KOPT-K1 (cell line): Measurements from ENCODE around the gene CEACAM1.
"Not testable (repeated sequence)": the region's sequence is repeated elsewhere in the genome, so short reads cannot be mapped to it uniquely, and the experiment has no call there.

Source experiments
- H3K27ac ChIP-seq: fragments of 200-600 bp; sonication (generic); 2 replicates; pipeline ENCODE4 v1.5.1; 2016; ENCODE audit warnings: antibody characterized with exemption, mild to moderate bottlenecking, low read depth, low read length; ENCODE audit not compliant: poor library complexity, severe bottlenecking
- H3K36me3 ChIP-seq: fragments of 200-600 bp; sonication (generic); 2 replicates; pipeline ENCODE4 v1.5.1; 2017; ENCODE audit warnings: antibody characterized with exemption, mild to moderate bottlenecking, low read length, moderate library complexity; ENCODE audit not compliant: insufficient read depth
- H3K9me3 ChIP-seq: fragments of 200-600 bp; sonication (generic); 2 replicates; pipeline ENCODE4 v1.5.1; 2017; ENCODE audit warnings: antibody characterized with exemption, low read length, mild to moderate bottlenecking; ENCODE audit not compliant: insufficient read depth, poor library complexity, severe bottlenecking

Gene CEACAM1

DNA sequence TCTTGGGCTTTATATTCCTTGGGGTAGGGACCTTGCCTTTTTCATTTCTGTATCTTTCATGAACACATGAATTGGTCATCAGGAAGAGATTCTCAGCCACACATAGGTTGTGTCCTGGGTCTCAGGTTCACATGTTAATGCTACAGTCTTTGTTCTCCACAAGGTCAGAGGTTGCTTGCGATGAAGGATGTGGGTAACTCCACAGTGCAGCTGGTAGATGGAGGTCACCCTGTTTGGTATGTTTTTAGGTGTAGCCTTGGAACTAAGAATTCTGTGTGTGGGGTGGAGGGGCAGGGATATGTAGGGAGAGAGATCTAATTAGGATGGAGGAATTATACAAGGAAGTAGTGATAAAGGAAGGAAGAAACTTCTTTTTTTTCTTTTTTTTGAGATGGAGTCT is 23.2 kb downstream of the CEACAM1 start:
- H3K36me3 ChIP-seq: no peaks in the 10 kb centered on the region

DNA sequence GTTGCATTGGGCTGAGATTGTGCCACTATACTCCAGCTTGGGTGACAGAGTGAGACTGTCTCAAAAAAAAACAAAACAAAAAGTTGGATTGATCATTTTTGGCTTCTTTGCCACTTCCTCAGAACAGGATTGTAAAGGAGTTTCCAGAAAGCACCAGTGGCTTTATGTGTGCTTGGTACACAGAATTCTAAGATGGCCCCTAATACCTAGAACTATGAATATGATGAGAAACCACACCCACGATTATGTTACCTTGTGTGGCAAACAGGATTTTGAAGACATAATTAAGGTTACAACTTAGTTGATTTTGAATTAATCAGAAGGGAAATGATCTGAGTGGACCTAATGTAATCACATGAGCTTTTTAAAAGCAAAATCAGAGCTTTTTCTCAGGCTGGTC is 26.5 kb downstream of the CEACAM1 start:
- Histone ChIP-seq H3K9me3 (no peaks in the 10 kb centered on the region), H3K36me3 (no peaks in the 10 kb centered on the region), H3K27ac (no peak overlapping the region)

More for the DNA sequence above, 23.2 kb downstream of the CEACAM1 start:
- Histone ChIP-seq H3K9me3 (no peaks in the 10 kb centered on the region), H3K27ac (no peak overlapping the region)

DNA sequence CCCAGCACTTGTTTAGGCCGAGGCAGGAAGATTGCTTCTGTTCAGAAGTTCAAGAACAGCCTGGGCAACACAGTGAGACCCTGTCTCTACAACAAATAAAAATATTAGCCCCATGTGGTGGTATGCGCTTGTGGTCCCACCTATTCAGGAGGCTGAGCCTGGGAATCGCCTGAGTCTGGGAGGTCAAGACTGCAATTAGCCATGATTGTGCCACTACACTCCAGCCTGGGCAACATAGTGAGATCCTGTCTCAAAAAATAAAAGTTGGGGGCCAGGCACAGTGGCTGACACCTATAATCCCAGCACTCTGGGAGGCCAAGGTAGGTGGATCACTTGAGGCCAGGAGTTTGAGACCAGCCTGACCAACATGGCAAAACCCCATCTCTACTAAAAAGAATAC is 27.0 kb downstream of the CEACAM1 start:
- not testable (repeated sequence) for H3K9me3 ChIP-seq

DNA sequence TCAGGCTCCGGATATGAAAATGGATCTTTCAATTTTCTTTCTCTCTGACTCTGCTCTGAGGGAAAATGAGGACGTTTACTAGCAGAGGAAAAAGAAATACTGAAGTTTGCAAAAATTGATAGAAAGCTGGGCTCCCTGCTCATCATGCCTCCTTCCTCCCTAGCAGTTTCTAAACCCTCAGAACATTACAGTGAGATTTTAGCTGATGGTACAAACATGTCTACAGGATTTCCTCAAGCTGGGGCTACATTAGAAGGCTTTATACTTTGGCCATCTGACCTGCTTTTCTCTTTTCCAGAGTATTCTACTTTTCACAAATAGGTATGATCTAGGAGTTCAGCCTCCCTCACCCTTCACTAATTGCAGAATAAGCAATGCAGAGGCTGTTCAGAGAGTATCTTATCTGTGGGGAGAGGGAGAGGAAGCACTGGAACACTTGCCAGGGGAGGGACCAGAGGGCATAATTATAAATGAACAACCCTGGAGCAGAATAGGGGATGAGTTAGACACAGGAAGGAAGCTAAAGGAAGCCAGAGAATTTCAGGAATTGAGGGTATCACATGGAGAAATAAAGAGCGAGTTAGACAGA is 30.0 kb downstream of the CEACAM1 start:
- H3K9me3 ChIP-seq: no peaks in the 10 kb centered on the region
- no peak overlapping the region for H3K27ac ChIP-seq
- no peaks in the 10 kb centered on the region for H3K36me3 ChIP-seq

More for the DNA sequence above, 27.0 kb downstream of the CEACAM1 start:
- not testable (repeated sequence) for H3K36me3 ChIP-seq, H3K27ac ChIP-seq

DNA sequence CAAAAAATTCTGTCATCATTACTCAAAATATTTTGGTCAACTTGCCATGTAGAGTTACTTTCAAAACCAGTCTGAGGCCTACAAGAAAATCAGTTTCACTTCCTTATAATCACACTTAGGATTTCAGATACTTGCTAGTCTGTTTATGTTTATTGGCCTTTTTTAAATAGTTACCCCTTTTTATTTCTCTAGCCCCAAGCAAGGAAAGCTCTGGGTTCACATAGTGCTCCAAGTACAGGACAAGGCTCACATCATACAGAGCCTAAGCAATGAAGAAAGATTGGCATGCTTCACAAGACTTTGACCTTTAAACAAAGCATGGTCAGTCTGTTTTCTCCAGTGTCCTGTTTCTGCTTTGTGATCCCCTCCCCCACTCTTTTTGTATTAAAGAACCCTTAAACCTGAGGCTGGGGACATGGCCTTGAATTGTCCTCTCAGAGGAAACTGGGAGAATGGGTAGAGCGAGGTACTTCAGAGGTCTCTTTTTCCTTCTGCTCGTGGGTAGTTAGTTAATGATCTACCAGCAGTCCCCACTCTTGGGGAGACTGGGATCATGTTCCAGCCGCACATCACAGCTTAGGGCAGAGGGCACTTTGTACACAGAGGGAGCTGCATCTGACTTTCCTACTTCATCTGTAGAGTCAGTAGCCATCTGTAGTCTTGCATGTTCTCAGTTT is 30.7 kb downstream of the CEACAM1 start:
- Histone ChIP-seq H3K36me3 (no peaks in the 10 kb centered on the region), H3K27ac (no peak overlapping the region), H3K9me3 (no peaks in the 10 kb centered on the region)

DNA sequence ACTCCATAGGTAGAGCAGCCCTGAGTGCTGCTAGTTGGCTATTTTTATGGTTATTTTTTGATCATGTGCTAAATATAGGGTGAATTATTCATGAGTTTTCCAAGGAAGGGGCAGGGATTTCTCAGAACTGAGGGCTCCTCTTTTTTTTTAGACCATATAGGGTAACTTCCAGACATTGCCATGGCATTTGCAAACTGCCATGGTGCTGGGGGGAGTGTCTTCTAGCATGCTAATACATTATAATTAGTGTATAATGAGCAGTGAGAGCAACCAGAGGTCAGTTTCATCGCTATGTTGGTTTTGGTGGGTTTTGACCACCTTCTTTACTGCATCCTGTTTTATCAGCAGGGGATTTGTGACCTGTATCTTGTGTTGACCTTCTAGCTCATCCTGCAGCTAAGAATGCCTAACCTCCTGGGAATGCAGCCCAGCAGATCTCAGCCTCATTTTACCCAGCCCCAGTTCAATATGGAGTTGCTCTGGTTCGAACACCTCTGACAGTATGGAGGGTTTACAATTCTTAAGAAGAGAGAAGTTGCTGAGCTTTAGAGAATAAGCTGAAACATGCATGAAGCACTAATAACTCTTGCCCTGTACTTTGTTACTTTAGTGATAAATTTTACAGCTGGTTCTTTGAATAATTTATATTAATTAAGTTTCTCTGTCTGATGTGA is 31.7 kb downstream of the CEACAM1 start:
- Histone ChIP-seq H3K36me3 (no peaks in the 10 kb centered on the region), H3K9me3 (no peaks in the 10 kb centered on the region), H3K27ac (no peak overlapping the region)

DNA sequence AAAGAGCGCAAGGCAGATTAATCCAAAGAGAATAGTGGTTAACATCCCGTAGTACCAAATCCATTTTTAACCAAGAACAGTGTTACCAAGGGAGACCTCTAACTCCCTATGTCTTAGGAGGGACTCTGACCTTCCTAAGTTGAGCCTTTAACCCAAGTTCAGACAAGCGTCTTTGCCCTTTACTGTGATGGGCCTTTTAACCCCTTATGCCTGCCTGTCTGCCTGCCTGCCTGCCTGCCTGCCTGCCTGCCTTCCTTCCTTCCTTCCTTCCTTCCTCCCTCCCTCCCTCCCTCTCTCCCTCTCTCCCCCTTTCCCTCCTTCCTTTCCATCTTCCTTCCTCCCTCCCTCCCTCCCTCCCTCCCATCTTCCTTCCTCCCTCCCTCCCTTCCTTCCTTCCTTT is 32.6 kb downstream of the CEACAM1 start:
- H3K27ac ChIP-seq: no peak overlapping the region
- H3K36me3 ChIP-seq: no peaks in the 10 kb centered on the region

DNA sequence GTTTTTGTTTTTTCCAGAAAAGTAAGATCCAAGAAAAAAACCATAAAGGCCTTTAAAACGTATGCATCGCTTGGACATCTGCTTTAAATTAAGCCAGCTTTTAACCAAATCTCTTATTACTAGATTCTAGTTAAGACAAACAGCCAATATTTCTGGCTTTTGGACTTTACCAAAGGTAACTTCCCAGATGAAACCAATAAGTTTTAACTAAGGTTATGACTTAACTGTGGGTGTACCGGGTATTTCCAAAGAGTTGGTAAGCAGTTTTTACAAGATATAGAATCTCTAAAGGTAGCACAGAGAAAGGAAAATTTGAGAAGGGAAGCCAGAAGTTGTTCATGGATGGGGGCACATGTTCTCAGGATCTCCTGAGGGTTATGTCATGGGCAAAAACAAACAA is 34.0 kb downstream of the CEACAM1 start:
- Histone ChIP-seq H3K9me3 (no peaks in the 10 kb centered on the region), H3K27ac (no peak overlapping the region), H3K36me3 (no peaks in the 10 kb centered on the region)

More for the DNA sequence above, 32.6 kb downstream of the CEACAM1 start:
- H3K9me3 ChIP-seq: no peaks in the 10 kb centered on the region

DNA sequence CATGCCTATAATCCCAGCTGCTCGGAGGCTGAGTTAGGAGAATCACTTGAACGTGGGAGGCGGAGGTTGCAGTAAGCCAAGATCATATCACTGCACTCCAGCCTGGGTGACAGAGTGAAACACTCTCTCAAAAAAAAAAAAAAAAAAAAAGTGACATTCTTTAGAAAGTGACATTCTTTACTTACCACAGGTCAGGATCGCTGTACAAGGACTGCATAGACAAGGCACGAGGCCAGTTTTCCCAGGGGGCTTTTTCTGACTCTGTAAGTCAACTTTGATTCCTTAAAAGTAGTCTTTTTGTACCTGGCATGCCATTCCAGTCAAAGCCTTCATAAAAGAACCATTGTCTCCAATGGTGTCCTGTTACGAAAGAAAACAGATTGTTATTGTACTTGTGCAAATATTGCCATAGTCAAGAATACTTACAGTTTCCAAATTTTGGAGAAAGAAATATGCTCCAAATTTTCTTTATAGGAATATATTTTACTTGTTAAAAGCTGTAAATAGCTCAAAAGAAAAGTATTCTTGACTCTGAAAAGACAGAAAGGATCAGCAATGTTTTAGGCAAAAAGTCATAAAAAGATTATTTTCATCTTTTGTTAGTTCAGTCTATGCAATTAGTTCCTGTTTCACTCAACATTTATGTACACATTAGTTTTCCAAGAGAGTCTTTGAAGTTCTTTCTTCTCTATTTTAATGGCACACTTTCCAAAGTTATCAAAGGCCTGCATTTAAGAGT is 39.3 kb downstream of the CEACAM1 start:
- Histone ChIP-seq H3K27ac (no peak overlapping the region), H3K9me3 (no peaks in the 10 kb centered on the region), H3K36me3 (no peaks in the 10 kb centered on the region)

DNA sequence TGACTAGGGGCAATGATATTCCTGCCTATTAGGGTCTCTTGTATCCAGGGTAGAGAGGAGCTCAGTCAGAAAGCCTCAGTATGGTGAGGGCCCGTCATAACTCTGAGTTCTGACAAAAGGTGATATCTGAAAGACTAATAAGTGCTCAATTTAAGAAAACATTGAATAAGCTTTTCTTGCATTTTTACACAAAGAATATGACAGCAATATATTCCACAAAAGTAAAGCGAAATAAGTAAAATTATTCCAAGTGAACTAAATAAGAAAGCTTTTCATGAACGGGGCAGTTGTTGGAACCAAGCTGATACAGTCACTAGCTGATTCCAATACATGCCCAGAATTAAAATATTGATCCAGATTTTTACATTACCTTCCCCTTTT is 40.5 kb downstream of the CEACAM1 start:
- H3K27ac ChIP-seq: no peak overlapping the region

DNA sequence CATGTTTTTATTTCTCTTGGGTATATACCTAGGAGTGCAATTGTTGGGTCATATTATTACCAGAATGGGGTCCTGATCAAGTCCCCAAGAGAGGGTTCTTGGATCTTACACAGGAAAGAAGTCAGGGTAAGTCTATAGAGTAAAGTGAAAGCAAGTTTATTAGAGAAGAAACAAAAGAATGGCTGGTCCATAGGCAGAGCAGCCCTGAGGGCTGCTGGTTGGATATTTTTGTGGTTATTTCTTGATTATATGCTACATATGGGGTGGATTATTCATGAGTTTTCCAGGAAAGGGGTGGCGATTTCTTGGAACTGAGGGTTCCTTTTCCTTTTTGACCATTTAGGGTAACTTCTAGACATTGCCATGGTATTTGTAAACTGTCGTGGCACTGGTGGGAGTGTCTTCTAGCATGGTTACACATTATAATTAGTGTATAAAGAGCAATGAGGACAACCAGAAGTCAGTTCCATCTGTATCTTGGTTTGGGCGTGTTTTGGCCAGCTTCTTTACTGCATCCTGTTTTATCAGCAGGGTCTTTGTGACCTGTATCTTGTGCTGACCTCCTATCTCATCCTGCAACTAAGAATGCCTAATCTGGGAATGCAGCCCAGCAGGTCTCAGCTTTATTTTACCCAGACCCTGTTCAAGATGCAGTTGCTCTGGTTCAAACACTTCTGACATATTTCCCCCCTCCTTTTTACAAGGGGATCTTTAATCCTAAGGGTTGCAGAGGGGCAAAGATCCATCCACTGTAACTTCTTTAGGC is 41.1 kb downstream of the CEACAM1 start:
- H3K9me3 ChIP-seq: no peaks in the 10 kb centered on the region
- no peaks in the 10 kb centered on the region for H3K36me3 ChIP-seq
- no peak overlapping the region for H3K27ac ChIP-seq

More for the DNA sequence above, 40.5 kb downstream of the CEACAM1 start:
- Histone ChIP-seq H3K9me3 (no peaks in the 10 kb centered on the region), H3K36me3 (no peaks in the 10 kb centered on the region)

DNA sequence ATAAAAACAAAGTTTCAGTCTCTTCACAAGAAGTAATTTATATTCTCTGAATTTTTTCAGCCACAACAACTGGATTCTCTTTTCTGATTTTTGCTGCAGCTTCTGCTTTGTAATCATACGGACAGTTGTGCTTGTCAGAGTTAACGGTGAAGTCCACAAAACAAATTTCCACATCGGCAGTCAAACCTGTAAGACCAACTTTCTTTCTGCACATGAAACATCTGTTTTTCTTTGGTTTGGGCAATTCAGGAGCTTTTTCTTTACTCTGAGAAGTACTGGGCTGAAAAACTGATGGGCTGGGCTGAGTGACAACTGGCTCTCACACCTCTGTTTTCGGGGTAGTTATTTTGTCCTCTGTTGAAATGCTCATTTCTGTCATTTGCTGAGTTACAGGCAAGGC is 43.2 kb downstream of the CEACAM1 start:
- H3K36me3 ChIP-seq, H3K9me3 ChIP-seq, H3K27ac ChIP-seq: not testable (repeated sequence)

DNA sequence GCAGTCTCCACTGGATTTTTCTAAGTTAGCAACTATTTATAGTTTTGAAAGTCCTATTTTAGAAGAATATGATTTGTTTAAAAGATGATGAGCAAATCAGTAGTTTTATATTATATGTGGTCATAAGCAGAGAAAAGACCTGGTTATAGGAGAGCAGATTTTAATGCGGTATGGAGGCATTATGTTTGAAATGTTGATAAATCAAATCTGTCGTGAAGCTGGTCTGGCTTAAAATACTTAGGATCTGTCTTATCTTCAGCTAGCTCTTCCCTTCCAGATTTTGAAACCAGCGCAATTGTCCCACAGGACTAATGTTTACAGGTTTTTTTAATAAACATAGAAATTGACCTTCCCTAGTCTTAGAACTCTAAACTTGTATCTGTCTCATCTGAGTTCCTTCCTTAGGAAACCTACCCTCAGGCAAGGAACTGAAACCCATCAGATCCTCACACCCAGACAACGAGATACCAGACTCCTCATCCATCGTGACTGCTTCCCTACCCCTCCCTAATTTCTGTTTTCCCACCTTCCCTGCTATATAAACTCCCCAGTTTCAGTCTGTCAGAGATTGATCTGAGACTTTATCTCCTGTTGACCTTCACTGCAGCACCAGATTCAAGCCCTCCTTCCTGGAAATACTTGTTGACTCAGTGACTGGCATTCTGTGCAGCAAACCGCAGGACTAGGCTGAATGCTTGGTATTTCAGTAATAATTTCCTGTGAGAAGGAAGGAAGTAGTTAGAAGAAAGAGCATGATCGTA is 47.8 kb downstream of the CEACAM1 start:
- no peaks in the 10 kb centered on the region for H3K9me3 ChIP-seq
- no peaks in the 10 kb centered on the region for H3K36me3 ChIP-seq
- H3K27ac ChIP-seq: no peak overlapping the region

DNA sequence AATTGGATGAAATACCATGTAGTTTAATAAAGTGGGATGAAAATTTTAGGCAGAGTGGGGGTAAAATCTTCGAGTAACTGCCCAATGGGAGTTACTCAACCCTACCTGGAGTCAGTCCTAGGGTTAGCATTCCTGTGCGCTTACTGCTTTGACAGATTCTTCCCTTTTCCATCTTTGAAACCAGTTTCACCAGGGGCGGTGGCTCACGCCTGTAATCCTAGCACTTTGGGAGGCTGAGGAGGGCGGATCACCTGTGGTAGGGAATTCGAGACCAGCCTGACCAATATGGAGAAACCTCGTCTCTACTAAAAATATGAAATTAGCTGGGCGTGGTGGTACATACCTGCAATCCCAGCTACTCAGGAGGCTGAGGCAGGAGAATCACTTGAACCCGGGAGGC is 48.5 kb downstream of the CEACAM1 start:
- Histone ChIP-seq H3K27ac (no peak overlapping the region), H3K9me3 (no peaks in the 10 kb centered on the region), H3K36me3 (no peaks in the 10 kb centered on the region)
